ENCODE results near the gene GPR15. TPM values are rescaled to one million over a fixed set of nuclear protein-coding genes. Genes with fewer than 3 reads are reported as not detected.

The GPR15 gene
- total RNA-seq, 1 experiment from 2014 or later, result not detected

GRCh38 chr3:98532275-98532637, 478 bp downstream of the GPR15 start:
- Histone ChIP-seq H4K20me1 (ENCODE audit: control insufficient read depth, insufficient read depth, insufficient read length) (no peaks in the 10 kb centered on the region), H3K4me2 (ENCODE audit: insufficient read depth, insufficient read length, low read length) (no peak overlapping the region), H2AK5ac (ENCODE audit: insufficient read length, low read length) (no peak overlapping the region), H3K79me1 (ENCODE audit: insufficient read depth, low read depth, low read length, poor library complexity, severe bottlenecking) (no peaks in the 10 kb centered on the region), H3K18ac (ENCODE audit: insufficient read length, low read depth, low read length) (no peak overlapping the region), H2BK120ac (ENCODE audit: low read depth, low read length, poor library complexity, severe bottlenecking) (no peak overlapping the region), H4K5ac (ENCODE audit: insufficient read length, low read depth, low read length) (no peak overlapping the region), H2BK20ac (ENCODE audit: low read depth, low read length, poor library complexity, severe bottlenecking) (no peak overlapping the region), H2BK15ac (ENCODE audit: low read depth, low read length) (no peak overlapping the region), H2AFZ (ENCODE audit: low read length) (no peak overlapping the region), H2BK12ac (ENCODE audit: insufficient read length, low read depth, low read length) (no peak overlapping the region), H3K9me3 (ENCODE audit: control insufficient read depth, low read depth, low read length) (no peaks in the 10 kb centered on the region), H3K9ac (ENCODE audit: extremely low read depth, insufficient read length, low read length) (no peak overlapping the region), H2BK5ac (ENCODE audit: insufficient read length, low read length) (no peak overlapping the region), H3K4me1 (ENCODE audit: insufficient read depth, low read length) (no peaks in the 10 kb centered on the region), H3K79me2 (ENCODE audit: insufficient read depth, low read length) (no peaks in the 10 kb centered on the region), H3K56ac (ENCODE audit: insufficient read length, low read depth, low read length) (no peak overlapping the region), H4K91ac (ENCODE audit: insufficient read length, low read depth, low read length) (no peak overlapping the region), H4K8ac (replicated peaks; ENCODE audit: insufficient read length, low read depth, low read length) (no peak overlapping the region), H3K14ac (ENCODE audit: insufficient read depth, low read length) (no peak overlapping the region), H3K4ac (ENCODE audit: low read depth, low read length) (no peak overlapping the region), H3K27ac (ENCODE audit: insufficient read length, low read depth, low read length) (no peak overlapping the region), H3K23me2 (ENCODE audit: insufficient read length, low read depth, low read length, poor library complexity, severe bottlenecking) (no peaks in the 10 kb centered on the region), H3T11ph (ENCODE audit: low read length) (no peak overlapping the region), H3K27me3 (ENCODE audit: insufficient read depth, low read length) (no peaks in the 10 kb centered on the region), H3K23ac (ENCODE audit: insufficient read length, low read depth, low read length) (no peak overlapping the region)
- no peak overlapping the region for H3K4me3 Mint-ChIP-seq
- no CpG with 5 or more reads among the region's 5 CpGs for WGBS (ENCODE audit: extremely low coverage, insufficient read length, low lambda C conversion rate)
- TF ChIP-seq, protein P1, sequence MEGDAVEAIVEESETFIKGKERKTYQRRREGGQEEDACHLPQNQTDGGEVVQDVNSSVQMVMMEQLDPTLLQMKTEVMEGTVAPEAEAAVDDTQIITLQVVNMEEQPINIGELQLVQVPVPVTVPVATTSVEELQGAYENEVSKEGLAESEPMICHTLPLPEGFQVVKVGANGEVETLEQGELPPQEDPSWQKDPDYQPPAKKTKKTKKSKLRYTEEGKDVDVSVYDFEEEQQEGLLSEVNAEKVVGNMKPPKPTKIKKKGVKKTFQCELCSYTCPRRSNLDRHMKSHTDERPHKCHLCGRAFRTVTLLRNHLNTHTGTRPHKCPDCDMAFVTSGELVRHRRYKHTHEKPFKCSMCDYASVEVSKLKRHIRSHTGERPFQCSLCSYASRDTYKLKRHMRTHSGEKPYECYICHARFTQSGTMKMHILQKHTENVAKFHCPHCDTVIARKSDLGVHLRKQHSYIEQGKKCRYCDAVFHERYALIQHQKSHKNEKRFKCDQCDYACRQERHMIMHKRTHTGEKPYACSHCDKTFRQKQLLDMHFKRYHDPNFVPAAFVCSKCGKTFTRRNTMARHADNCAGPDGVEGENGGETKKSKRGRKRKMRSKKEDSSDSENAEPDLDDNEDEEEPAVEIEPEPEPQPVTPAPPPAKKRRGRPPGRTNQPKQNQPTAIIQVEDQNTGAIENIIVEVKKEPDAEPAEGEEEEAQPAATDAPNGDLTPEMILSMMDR (conservative IDR thresholded peaks at IDR 0.05), result no peak
- DNase-seq, result no peak
- H3K36me3 Mint-ChIP-seq (ENCODE audit: insufficient read depth in 1 of 3, low read depth in 3 of 3), result no peaks in the 10 kb centered on the region
- H3K27me3 Mint-ChIP-seq (ENCODE audit: low read depth), result no peaks in the 10 kb centered on the region
- H3K4me1 Mint-ChIP-seq, result peaks cover 4 to 5% of the 10 kb centered on the region in 2 experiments; a peak in 3 of 4 replicates
- no peaks in the 10 kb centered on the region for H3K9me3 Mint-ChIP-seq
- H3K27ac Mint-ChIP-seq, result no peak overlapping the region
